Osteocyte (in vitro differentiated cells): ENCODE results near the gene LRRTM3. TPM values are rescaled to one million over a fixed set of nuclear protein-coding genes. Genes with fewer than 3 reads are reported as not detected.

Experiments
- DNase-seq: peaks from one replicate; pipeline ENCODE4 v3.0.0; 2021; ENCODE audit warnings: mixed read lengths; ENCODE audit not compliant: unreplicated experiment; ENCODE audit errors: extremely low spot score
- H3K27ac Mint-ChIP-seq: one replicate; pipeline ENCODE4 v1.8.0; 2021; ENCODE audit warnings: mild to moderate bottlenecking, mixed read lengths; ENCODE audit not compliant: unreplicated experiment
- H3K27me3 Mint-ChIP-seq: one replicate; pipeline ENCODE4 v1.8.0; 2021; ENCODE audit warnings: mixed read lengths; ENCODE audit not compliant: unreplicated experiment
- H3K36me3 Mint-ChIP-seq: one replicate; pipeline ENCODE4 v1.8.0; 2021; ENCODE audit warnings: mixed read lengths; ENCODE audit not compliant: unreplicated experiment
- H3K4me1 Mint-ChIP-seq: one replicate; pipeline ENCODE4 v1.8.0; 2021; ENCODE audit warnings: mixed read lengths; ENCODE audit not compliant: unreplicated experiment
- H3K4me3 Mint-ChIP-seq: one replicate; pipeline ENCODE4 v1.8.0; 2021; ENCODE audit warnings: mild to moderate bottlenecking, moderate library complexity, mixed read lengths; ENCODE audit not compliant: unreplicated experiment
- H3K9me3 Mint-ChIP-seq: one replicate; pipeline ENCODE4 v1.8.0; 2021; ENCODE audit warnings: mixed read lengths; ENCODE audit not compliant: unreplicated experiment
- CTCF ChIP-seq: fragments of 200-600 bp; sonication (generic); IDR thresholded peaks from 2 replicates; pipeline ENCODE4 v1.5.0; 2021; ENCODE audit warnings: antibody characterized with exemption, mild to moderate bottlenecking, moderate library complexity
- total RNA-seq: library from RNA; stranded (reverse); gene quantifications from 2 replicates; pipeline ENCODE4 v1.2.1, GENCODE V29; 2021

The LRRTM3 gene
- total RNA-seq, 1 donor from 2014 or later = 0.21 TPM

GRCh38 chr10:66916030-66916429 is 9.8 kb upstream of the LRRTM3 start:
- TF ChIP-seq CTCF = no peak
- Mint-ChIP-seq H3K4me1 (peaks cover 12% of the 10 kb centered on the region), H3K4me3 (no peak overlapping the region), H3K9me3 (no peaks in the 10 kb centered on the region), H3K27me3 (no peaks in the 10 kb centered on the region), H3K36me3 (no peaks in the 10 kb centered on the region), H3K27ac (peak overlapping the region; percentile 19)
- no peak for DNase-seq

- H3K9me3 Mint-ChIP-seq = no peaks in the 10 kb centered on the region
- no peak for TF ChIP-seq CTCF
- no peak overlapping the region for H3K27ac Mint-ChIP-seq
- no peak overlapping the region for H3K4me3 Mint-ChIP-seq
- peaks cover 12% of the 10 kb centered on the region for H3K4me1 Mint-ChIP-seq
- no peaks in the 10 kb centered on the region for H3K36me3 Mint-ChIP-seq
- H3K27me3 Mint-ChIP-seq = no peaks in the 10 kb centered on the region
- no peak for DNase-seq
Observed at GRCh38 chr10:66917104-66917503, 8.7 kb upstream of the LRRTM3 start.

- Mint-ChIP-seq H3K4me3 (no peak overlapping the region), H3K4me1 (peaks cover 12% of the 10 kb centered on the region), H3K9me3 (no peaks in the 10 kb centered on the region), H3K27ac (no peak overlapping the region), H3K36me3 (no peaks in the 10 kb centered on the region), H3K27me3 (peaks cover 6% of the 10 kb centered on the region)
- no peak for TF ChIP-seq CTCF
- DNase-seq = no peak
Observed at GRCh38 chr10:66919248-66919647, 6.6 kb upstream of the LRRTM3 start.

GRCh38 chr10:66924674-66925345 is 1.0 kb upstream of the LRRTM3 start:
- no peak overlapping the region for H3K27ac Mint-ChIP-seq
- DNase-seq = no peak
- peaks cover 12% of the 10 kb centered on the region for H3K4me1 Mint-ChIP-seq

GRCh38 chr10:66925373-66925772 is 463 bp upstream of the LRRTM3 start:
- no peak for DNase-seq
- TF ChIP-seq CTCF = no peak
- Mint-ChIP-seq H3K27me3 (peaks cover 43% of the 10 kb centered on the region), H3K4me1 (peaks cover 12% of the 10 kb centered on the region), H3K36me3 (no peaks in the 10 kb centered on the region), H3K9me3 (no peaks in the 10 kb centered on the region), H3K27ac (no peak overlapping the region), H3K4me3 (no peak overlapping the region)

More at GRCh38 chr10:66924674-66925345, 1.0 kb upstream of the LRRTM3 start:
- no peaks in the 10 kb centered on the region for H3K9me3 Mint-ChIP-seq
- H3K27me3 Mint-ChIP-seq = peaks cover 38% of the 10 kb centered on the region
- TF ChIP-seq CTCF = no peak
- H3K4me3 Mint-ChIP-seq = no peak overlapping the region
- H3K36me3 Mint-ChIP-seq = no peaks in the 10 kb centered on the region
